ENCODE results near the gene ZNF414. TPM values are rescaled to one million over a fixed set of nuclear protein-coding genes. Genes with fewer than 3 reads are reported as not detected.

The ZNF414 gene
- total RNA-seq, 1 experiment from 2014 or later, result 27.2 TPM

- Mint-ChIP-seq H3K27ac (ENCODE audit: low read depth, unreplicated experiment) (peak overlapping the region; percentile 99), H3K36me3 (ENCODE audit: insufficient read depth, unreplicated experiment) (peaks cover 24% of the 10 kb centered on the region), H3K4me1 (ENCODE audit: insufficient read depth, unreplicated experiment) (peaks cover 15% of the 10 kb centered on the region), H3K4me3 (ENCODE audit: unreplicated experiment) (peak overlapping the region; percentile 85), H3K27me3 (ENCODE audit: insufficient read depth, unreplicated experiment) (no peaks in the 10 kb centered on the region), H3K9me3 (ENCODE audit: unreplicated experiment) (no peaks in the 10 kb centered on the region)
- CTCF ChIA-PET, result interaction anchor here (0.5 to 4.3 kb wide), 8 partner anchors 13 to 159 kb away, joined by 3 to 28 read pairs (median 3); partner anchors contain the start of gene MYO1F
- intact Hi-C loops (cut with micrococcal nuclease), result loop anchor here (2.0 kb wide), 1 partner anchor 68 kb away; the partner anchor contains the start of gene HNRNPM
- no TSS peak for BruUV-seq (replicated peaks)
- POLR2A ChIA-PET, result interaction anchor here (0.6 to 2.5 kb wide), 17 partner anchors 9 to 1044 kb away, joined by 3 to 40 read pairs (median 4); partner anchors contain the start of genes HNRNPM, MARCHF2, NDUFA7 and RPS28
- DNase-seq (ENCODE audit: unreplicated experiment), result no peak
- TF ChIP-seq, protein P1, sequence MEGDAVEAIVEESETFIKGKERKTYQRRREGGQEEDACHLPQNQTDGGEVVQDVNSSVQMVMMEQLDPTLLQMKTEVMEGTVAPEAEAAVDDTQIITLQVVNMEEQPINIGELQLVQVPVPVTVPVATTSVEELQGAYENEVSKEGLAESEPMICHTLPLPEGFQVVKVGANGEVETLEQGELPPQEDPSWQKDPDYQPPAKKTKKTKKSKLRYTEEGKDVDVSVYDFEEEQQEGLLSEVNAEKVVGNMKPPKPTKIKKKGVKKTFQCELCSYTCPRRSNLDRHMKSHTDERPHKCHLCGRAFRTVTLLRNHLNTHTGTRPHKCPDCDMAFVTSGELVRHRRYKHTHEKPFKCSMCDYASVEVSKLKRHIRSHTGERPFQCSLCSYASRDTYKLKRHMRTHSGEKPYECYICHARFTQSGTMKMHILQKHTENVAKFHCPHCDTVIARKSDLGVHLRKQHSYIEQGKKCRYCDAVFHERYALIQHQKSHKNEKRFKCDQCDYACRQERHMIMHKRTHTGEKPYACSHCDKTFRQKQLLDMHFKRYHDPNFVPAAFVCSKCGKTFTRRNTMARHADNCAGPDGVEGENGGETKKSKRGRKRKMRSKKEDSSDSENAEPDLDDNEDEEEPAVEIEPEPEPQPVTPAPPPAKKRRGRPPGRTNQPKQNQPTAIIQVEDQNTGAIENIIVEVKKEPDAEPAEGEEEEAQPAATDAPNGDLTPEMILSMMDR (IDR thresholded peaks at IDR 0.05; ENCODE audit: unreplicated experiment), result no peak
Measured at GRCh38 chr19:8513036-8513686, 806 bp downstream of the ZNF414 start.

GRCh38 chr19:8512115-8512967 lies 1.6 kb downstream of the ZNF414 start:
- Mint-ChIP-seq H3K4me3 (ENCODE audit: unreplicated experiment) (peak overlapping the region; percentile 35), H3K4me1 (ENCODE audit: insufficient read depth, unreplicated experiment) (peaks cover 8% of the 10 kb centered on the region), H3K36me3 (ENCODE audit: insufficient read depth, unreplicated experiment) (peaks cover 28% of the 10 kb centered on the region), H3K9me3 (ENCODE audit: unreplicated experiment) (no peaks in the 10 kb centered on the region), H3K27ac (ENCODE audit: low read depth, unreplicated experiment) (no peak overlapping the region), H3K27me3 (ENCODE audit: insufficient read depth, unreplicated experiment) (no peaks in the 10 kb centered on the region)
- TF ChIP-seq, protein P1 (IDR thresholded peaks at IDR 0.05; ENCODE audit: unreplicated experiment), result no peak
- POLR2A ChIA-PET, result interaction anchor here (0.6 to 2.5 kb wide), 2 partner anchors 14 to 25 kb away, joined by 3 to 40 read pairs; no protein-coding TSS in a partner anchor
- DNase-seq (ENCODE audit: unreplicated experiment), result peak; percentile 42
- BruUV-seq (replicated peaks), result no TSS peak
- intact Hi-C loops (cut with micrococcal nuclease), result loop anchor here (2.0 kb wide), 1 partner anchor 68 kb away; the partner anchor contains the start of gene HNRNPM
- CTCF ChIA-PET, result interaction anchor here (0.6 to 4.3 kb wide), 3 partner anchors 67 to 159 kb away, joined by 3 to 28 read pairs (median 11); partner anchors contain the start of gene MYO1F

DNA sequence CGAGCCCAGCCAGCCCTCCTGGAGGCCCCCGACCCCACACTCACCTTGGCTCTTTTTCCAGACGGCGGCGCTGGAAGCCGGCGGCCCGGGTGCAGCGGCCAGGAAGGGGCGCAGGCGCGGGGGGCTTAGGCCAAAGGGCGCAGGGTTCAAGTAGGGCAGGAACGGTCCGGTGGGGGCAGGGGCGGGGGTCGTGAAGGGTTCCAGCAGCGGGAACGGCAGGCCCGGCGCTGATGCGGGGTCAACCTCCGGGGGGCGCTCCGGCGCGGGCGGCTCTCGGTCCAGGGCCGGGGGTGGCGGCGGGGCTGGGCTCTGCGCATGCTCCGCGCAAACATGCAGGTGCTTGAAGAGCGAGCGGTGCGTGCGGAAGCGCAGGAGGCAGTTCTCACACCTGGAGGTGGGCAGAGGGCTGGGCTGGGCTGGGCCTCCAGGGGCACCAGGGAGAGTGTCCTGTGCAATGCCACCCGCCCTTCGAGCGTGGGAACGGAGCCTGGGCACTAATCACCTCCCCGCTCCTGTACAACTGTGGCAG lies 2.3 kb downstream of the ZNF414 start:
- no TSS peak for BruUV-seq (replicated peaks)
- intact Hi-C loops (cut with micrococcal nuclease), result loop anchor here (2.0 kb wide), 1 partner anchor 67 kb away; the partner anchor contains the start of gene HNRNPM

More for the DNA sequence above, 2.3 kb downstream of the ZNF414 start:
- TF ChIP-seq, protein P1 (IDR thresholded peaks at IDR 0.05; ENCODE audit: unreplicated experiment), result peak; percentile 14
- CTCF ChIA-PET, result no interaction called here
- Mint-ChIP-seq H3K27ac (ENCODE audit: low read depth, unreplicated experiment) (no peak overlapping the region), H3K9me3 (ENCODE audit: unreplicated experiment) (no peaks in the 10 kb centered on the region), H3K27me3 (ENCODE audit: insufficient read depth, unreplicated experiment) (no peaks in the 10 kb centered on the region), H3K4me1 (ENCODE audit: insufficient read depth, unreplicated experiment) (peaks cover 6% of the 10 kb centered on the region), H3K36me3 (ENCODE audit: insufficient read depth, unreplicated experiment) (peaks cover 27% of the 10 kb centered on the region), H3K4me3 (ENCODE audit: unreplicated experiment) (no peak overlapping the region)
- no peak for DNase-seq (ENCODE audit: unreplicated experiment)
- POLR2A ChIA-PET, result no interaction called here

All from MCF 10A (cell line).